ENCODE data around the gene SERF2.
"Not testable (repeated sequence)": the region's sequence is repeated elsewhere in the genome, so short reads cannot be mapped to it uniquely, and the experiment has no call there.

The SERF2 gene

DNA sequence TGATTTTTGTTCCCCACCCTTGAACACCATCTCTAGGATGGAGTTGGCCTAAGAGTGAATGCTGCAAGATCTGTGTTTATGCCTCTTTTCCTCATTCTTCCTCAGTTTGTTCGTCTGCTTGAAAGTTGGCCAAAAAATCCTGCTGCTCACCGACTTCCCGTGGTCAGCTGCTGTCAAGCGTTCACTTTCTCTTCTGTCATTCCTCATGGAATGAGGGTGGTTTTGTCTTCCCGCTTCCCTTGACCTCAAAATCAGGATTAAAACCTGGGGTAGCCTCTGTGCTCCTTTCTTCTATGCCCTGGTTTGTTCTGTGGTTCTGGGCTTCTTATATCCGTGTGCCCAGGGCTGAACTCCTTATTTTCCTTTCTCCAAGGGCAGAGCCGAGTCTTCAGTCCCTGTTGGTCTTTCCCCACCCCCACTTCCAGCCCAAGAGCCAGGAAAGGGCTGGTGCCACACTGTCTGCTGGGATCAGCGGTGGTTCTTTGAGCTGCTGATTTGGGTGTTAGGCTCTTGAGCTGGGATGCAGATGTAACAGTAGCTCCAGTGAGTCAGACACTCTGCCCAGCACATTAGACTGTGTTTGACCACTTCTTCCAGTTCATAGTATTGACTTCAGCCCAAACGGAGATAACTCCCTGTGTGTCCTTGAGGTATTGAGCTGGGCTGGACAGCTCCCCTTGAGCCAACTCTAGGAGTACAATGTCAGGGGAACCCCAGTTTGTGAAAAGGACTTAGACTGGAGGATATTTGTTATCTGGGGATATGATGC lies 2.3 kb downstream of the SERF2 start:
- no peak for DNase-seq

DNA sequence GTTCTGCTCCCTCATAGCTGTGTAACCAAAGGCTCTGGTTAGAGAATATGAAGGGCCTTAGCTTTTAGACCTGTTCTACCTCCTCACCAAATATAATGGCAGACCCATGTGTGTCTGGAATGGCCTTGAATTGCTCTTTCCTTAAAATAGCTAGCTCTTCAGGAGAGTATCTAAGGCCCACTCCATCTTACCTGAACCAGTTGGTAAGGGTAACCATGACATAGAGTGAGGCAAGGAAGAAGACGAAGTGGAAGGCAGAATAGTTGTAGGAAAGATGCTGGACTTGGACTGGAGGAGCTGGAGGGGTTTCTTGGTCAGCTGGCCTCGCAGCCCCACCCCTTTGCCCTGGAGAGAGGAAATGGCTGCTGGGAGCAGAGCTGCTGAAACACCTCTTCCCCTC lies 3.1 kb downstream of the SERF2 start:
- no peak for DNase-seq

DNA sequence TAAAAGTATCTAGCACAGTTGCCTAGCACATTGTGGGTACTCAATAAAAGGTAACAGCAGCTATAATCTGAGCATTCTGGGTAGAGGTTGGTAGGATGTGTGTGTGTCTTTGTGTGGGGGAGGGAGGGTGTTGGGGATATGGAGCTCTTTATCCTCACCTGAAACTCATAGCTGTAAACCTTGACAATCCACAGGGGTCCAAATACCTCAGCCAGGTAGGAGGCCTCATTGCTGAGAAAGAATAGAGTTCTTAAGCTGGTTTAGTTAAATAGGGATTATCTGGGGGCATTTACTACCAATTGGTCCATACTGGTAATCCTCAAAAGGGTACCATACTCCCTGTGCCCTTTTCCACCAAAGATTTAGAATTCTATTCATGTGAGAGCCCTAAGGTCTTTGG lies 3.9 kb downstream of the SERF2 start:
- DNase-seq = no peak

DNA sequence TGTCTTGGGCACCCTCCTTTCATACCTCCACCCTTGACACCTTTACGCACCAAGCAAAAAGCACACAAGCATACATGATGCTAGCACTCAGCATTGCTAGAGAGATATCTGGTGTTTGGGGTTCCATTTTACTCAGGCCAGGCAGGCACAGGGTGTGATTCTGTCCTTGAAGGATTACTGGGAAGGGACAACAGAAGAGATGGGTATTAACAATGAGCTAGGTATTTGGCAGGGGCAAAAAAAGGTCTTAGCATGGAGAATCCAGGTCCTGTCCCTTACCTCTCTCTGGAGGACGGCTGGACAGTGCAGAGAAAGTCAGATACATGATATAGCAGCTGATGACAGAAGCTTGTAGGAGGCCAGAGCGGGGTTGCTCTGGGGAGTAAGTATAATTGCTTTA lies 4.4 kb downstream of the SERF2 start:
- no peak for DNase-seq

DNA sequence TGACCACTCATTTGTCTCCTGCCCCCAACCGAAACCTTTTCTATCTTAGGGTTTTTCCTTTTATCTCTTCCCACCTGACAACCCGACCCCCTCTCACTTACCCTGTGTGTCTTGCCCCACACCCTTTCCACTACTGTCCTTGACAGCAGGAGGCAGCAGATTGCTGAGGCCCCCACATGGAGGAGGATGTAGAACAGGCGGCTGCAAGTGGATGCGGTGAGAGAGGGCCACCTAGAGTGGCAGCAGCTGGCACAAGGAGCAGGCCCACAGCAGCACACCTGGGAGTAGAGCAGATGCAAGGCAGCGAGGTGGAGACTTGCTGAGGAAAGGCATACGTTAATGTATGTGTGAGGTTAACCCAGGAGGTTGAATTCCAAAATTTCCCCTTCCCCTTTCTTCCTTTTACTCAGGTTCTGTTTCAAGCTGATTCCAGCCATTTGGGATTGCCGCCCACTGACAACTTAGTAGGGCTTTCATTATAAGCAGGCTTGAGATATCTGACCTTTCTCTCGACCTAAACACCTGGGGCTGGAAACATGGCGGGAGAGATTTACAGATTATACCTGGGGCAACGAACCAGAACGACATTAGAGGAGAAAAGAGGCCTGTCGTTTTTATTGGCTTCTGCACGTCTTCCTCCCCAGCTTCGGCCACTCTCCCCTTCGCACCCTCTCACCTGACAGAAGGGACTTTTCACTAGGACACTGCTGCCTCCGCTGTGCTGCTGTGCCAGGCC lies 7.3 kb downstream of the SERF2 start:
- no peak for DNase-seq

DNA sequence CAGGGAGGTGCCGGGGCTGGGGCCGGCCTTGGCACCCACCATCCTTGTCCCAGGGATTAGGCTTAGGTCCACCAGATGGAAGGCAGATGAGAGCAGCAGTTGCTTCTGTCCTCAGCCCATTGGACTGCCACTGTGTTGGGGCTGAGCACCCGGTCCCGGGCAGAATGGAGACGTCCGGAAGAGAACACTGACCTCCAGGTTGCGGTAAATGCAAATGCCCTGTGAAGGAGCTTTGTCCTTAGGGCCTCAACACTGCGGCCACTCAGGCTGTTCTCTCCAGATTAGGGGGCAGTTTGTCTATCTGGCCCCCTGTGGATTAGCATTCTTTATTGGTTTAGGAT lies 7.8 kb downstream of the SERF2 start, which contains the start of gene SERINC4:
SERINC4 (minus strand) TSS at position 276 of the 341 bp plus-strand sequence; CDS start at position 42, 234 bp downstream.
- no peak for DNase-seq

DNA sequence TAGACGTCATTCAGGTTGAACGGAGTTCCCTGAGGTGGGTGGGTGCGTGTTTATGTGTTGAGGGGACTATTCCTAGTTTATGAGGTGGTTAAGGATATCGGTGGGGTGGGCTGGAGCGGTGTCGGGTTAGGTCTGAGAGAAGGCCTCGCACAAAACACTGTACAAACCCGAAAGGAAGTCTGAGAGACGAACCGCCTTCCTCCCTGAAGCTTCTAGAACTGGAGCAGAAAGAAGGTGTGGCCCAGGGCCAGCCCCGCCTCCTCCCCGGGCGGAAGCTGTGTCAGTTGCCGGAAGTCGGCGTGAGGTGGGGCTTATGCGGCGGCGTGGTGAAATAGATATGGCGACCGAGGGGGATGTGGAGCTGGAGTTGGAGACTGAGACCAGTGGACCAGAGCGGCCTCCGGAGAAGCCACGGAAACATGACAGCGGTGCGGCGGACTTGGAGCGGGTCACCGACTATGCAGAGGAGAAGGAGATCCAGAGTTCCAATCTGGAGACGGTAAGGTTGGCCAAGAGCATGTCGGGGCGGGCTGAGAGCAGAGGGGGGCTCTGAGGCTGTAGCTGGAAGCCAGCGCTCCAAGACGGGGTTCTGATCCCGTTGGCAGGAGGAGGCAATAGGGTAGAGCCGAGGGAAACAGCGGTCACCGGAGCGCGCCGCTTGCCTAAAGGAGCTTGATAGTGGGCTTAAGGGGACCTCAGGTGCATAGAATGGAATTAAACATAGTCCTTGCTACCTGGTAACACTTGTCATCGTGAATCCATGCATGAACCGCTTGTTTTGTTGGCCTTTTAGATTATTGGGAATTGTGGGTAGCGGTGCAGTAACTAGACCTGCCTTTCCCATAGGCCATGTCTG lies 8.4 kb downstream of the SERF2 start, which contains the start of gene HYPK:
HYPK (plus strand) TSS at position 314 of the 856 bp plus-strand sequence; CDS start at position 338, 24 bp downstream.
- peak; percentile 56 for DNase-seq

DNA sequence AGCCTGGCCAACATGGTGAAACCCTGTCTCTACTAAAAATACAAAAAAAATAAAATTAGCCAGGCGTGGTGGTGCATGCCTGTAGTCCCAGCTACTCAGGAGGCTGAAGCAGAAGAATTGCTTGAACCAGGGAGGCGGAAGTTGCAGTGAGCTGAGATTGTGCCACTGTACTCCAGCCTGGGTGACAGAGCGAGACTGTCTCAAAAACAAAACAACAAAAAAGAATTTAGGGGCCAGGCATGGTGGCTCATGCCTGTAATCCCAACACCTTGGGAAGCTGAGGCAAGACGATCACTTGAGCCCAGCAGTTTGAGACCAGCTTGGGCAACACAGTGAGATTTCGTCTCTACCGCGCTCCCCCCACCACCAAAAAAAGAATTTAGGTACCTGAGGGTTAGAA lies 10.6 kb downstream of the SERF2 start:
- DNase-seq = not testable (repeated sequence)

DNA sequence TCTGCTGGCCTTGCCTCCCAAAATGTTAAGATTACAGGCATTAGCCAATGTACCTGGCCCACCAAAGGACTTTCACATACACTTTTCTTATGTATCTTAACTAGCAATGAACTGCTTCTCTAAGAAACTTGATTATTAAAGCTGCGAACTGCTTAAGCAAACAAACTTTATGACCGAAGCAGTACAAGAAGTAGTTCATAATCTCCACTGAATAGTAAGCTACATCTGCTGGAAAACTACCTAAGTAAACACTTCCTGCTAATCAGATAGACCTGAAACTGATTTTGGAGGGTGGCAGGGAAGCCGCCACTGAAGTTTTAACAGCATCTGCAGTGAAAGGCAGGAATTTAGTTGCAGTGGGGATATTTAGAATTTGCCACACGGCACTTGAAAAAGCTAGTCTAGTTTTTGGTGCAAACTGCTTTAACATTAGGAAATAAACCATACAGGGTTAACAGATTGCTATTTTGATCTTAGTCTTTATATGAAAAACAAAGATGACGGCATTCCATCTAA lies 16.4 kb downstream of the SERF2 start:
- DNase-seq = no peak

DNA sequence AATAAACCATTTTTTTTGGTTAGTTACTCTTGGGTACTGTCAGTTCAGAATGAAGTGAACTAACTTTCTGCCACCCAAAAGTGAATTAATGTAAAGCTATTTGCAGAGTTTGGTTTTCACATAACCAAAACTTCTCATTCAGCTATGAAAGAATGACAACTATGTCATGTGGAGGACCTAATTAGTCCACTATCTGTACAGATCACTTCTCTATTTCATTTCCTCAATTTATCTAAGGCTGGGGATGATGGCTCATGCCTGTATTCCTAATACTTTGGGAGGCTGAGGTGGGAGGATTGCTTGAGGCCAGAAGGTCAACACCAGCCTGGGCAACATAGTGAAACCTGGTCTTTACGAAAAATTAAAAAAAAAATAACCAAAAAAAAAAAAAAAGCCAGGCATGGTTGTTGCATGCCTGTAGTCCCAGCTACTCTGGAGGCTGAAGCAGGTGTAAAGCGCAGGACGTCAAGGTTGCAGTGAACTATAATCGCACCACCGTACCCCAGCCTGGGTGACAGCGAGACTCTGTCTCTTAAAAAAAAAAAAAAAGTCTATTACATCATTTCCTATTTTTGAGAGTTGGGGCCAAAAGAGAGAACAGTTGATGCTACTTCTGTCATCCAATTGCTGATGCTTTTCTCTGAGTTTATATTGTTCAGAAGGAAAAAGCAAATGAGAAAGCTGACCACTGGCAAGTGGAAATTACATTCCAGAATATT lies 17.0 kb downstream of the SERF2 start:
- no peak for DNase-seq

DNA sequence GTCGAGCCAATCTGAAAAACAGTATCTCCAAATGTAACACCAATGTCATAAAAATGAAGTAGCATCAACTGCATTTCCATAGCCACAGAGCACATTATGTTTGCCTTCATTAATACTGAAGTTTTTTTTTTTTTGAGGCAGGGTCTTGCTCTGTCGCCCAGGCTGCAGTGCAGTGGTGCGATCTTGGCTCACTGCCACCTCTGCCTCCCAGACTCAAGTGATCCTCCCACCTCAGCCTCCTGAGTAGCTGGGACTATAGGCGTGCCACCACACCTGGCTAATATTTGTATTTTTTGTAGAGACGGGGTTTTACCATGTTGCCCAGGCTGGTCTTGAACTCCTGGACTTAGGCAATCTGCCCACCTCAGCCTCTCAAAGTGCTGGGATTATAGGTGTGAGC lies 22.9 kb downstream of the SERF2 start:
- DNase-seq = not testable (repeated sequence)

DNA sequence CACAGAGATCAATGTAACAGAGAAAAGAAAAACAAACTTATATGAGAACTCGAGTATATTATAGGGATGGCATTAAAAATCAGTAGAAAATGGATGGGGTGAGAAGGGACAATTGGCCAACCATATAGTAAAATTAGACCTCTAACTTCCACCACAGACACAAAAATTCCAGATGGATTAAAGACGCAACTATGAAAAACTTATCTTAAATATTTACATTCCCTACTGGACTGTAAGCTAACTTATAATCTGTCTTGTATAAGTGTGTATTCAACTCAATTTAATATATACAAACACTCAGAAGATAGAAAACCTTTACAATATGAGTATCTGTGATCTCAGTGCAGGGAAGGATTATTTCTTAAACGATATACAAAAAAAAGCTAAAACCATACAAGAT lies 29.4 kb downstream of the SERF2 start:
- DNase-seq = no peak

DNA sequence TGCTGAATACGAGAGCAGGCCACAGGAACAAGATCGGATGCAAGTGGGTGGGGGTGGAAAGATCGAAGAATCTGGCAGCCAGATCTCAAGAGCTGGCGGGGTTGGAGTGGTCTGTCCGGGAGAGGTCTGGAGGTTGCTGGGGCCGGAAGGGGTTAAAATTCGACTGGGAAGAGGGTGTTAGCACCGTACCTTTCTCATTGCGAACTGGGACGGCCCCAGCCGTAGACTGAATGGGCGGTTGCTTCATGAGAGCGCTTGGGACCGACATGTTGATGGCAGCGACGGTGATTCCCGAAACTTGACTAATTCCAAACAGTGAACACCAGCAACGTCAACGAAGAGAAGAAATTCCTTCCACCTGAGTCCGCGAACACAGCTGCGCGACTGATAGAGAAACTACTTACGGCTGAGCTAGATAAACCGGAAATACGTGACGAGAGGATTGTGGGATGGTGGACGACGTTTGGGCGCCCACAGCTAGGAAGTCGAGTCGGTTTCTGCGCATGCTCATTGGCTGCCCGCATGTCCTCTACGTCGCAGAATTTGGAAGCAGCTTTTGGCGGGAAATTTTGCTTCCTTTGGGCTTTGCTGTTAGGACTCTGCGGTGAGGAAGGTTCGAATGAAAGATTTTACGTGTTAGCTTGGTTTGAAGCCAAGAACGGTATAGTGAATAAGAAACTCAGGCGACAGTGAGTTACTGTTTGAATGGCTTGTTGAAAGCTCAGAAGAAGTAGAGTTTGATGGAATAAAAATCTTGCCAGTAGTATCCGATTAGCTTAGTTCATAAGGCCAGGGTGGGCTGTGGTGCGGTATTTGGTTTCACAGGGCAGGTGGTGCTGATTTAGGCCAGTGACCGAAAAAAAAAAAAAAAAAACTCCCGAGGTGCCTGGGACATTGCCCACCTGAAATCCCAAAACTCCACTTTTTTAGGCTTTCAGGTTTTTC lies 32.5 kb downstream of the SERF2 start, which contains the start of gene MFAP1:
MFAP1 (minus strand) TSS at position 389 of the 945 bp plus-strand sequence; CDS start at position 268, 121 bp downstream.
- peak; percentile 84 for DNase-seq

DNA sequence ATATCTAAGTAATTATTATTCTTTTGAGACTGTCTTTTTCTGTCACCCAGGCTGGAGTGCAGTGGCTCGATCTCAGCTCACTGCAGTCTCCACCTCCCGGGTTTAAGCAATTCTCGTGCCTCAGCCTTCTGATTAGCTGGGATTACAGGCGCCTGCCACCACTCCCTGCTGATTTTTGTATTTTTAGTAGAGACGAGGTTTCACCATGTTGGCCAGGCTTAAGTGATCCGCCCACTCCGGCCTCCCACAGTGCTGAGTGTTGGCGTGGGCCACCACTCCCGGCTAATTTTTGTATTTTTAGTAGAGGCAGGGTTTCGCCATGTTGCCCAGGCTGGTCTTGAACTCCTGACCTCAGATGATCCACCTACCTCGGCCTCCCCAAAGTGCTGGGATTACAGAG lies 33.2 kb downstream of the SERF2 start:
- not testable (repeated sequence) for DNase-seq

DNA sequence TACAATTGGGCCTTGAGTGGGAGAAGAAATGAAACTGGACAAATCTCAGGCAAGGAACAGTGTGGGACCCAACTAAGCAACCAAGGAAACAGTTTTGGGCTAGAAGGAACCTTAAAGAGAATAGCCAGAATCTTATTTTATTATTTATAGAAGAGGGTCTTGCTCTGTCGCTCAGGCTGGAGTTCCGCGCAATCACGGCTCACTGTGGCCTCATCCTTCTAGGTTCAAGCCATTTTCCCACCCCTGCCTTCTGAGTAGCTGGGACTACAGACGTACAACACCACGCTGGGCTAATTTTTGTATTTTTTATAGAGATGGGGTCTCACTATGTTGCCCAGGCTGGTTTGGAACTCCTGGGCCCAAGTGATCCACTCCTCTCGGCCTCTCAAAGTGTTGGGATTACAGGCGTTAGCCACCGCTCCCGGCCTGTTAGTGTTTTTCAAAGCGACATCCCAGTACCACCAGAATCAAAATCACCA lies 33.9 kb downstream of the SERF2 start:
- DNase-seq = no peak

DNA sequence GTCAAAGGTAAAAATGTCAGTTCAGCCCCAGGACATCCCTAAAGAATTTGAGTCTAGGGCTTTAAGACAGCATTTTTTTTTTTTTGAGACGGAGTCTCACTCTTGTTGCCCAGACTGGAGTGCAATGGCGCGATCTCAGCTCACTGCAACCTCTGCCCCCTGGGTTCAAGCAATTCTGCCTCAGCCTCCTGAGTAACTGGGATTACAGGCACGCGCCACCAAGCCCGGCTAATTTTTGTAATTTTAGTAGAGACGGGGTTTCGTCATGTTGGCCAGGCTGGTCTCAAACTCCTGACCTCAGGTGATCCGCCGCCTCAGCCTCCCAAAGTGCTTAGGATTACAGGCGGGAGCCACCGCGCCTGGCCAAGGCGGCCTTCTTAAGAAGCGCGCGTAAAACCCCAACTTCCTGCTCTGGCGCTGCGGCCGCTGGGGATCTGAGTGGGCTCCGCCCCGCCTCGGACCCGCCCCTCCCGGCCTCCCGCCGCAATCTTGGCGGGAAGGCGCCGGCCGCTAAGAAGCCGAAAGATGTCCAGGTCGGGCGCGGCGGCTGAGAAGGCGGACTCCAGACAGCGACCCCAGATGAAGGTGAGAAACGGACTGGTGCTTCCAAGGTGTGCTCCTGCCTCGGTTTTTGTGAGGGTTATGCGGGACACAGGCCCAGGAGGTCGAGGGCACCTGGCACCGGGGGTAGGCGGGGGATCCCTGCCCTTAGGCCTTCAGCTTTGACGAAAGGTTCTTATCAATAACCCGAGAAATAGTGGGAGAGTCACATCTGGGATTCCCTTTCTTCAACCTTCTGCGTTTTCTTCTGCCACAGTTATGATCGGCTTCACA lies 34.6 kb downstream of the SERF2 start, which contains the start of gene WDR76:
WDR76 (plus strand) TSS at position 495 of the 834 bp plus-strand sequence; CDS start at position 526, 31 bp downstream.
- DNase-seq = peak; percentile 61

DNA sequence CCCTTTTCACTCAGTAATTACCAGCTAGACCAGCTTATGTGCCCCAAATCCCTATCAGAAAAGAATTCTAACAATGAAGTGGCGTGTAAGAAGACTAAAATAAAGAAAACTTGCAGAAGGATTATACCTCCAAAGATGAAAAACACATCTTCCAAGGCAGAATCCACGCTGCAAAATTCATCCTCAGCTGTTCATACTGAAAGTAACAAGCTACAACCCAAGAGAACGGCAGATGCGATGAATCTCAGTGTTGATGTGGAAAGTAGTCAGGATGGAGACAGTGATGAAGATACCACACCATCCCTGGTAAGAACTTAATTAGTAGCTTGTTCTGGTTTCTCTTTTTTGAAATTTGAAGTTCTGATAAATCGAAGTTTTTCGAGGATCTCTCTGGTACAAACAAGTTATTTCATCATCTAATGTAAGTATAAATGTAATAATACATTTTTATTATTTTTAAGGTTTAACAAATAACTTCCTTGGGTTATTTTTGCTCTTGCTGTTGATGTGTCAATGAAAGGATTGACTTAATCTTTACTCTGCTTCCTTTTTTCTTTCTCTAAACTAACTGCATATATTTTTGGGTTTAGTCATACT lies 36.0 kb downstream of the SERF2 start:
- DNase-seq = no peak

DNA sequence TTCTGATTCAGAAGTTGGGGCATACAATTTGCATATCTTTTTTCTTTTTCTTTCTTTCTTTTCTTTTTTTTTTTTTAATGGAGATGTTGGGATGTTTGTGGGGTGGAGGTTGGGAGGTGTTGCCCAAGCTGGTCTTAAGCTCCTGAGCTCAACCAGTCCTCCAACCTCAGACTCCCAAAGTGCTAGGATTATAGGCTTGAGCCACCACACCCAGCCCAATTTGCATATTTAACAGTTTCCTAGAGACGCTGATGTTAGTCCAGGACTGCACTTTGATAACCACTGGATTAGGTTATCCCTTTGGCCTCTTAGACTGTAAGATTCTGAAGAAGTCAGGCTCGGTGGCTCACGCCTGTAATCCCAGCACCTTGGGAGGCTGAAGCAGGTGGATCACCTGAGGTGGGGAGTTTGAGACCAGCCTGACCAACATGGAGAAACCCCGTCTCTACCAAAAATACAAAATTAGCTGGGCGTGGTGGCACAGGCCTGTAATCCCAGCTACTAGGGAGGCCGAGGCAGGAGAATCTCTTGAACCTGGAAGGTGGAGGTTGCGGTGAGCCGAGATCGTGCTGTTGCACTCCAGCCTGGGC lies 37.9 kb downstream of the SERF2 start:
- not testable (repeated sequence) for DNase-seq
